SK-N-SH (cell line): ENCODE results near the gene AHSP. TPM values are rescaled to one million over a fixed set of nuclear protein-coding genes. Genes with fewer than 3 reads are reported as not detected.

ENCODE experiments used
- CTCF ChIA-PET: fragments of 300-600, 350-600 bp; formaldehyde crosslinking; extraction: SDS; loops from one replicate; lab custom pipeline; 2021; lab: Yijun Ruan, JAX
- POLR2A ChIA-PET: fragments of 350-600 bp; sonication (Branson Sonifier 250); formaldehyde crosslinking; extraction: SDS; loops from one replicate; lab custom pipeline; 2020; ENCODE audit warnings: antibody characterized with exemption, inconsistent platforms; lab: Yijun Ruan, JAX
- DNase-seq: peaks from one replicate; pipeline ENCODE4 v3.0.0; 2012
- H2AFZ ChIP-seq: fragments of 200-600 bp; sonication (generic); 2 replicates; pipeline ENCODE4 v1.8.1; 2016; ENCODE audit warnings: antibody characterized with exemption, mild to moderate bottlenecking, low read depth
- H3F3A ChIP-seq: fragments of 200-600 bp; sonication (generic); replicated peaks from 2 replicates; pipeline ENCODE3; 2016; ENCODE audit warnings: antibody characterized with exemption, mild to moderate bottlenecking; ENCODE audit not compliant: insufficient read depth
- H3K27ac ChIP-seq, 2 experiments: fragments of 200-500 bp in 1 of 2; fragments of 200-600 bp in 1 of 2; sonication (Bioruptor generic) in 1 of 2; sonication (generic), shearing (Covaris generic) in 1 of 2; 2 replicates each; pipeline versions ENCODE4 v1.5.1 to v1.6.1; 2014 to 2016; ENCODE audit warnings: low read depth in 2 of 2, inconsistent platforms in 1 of 2, low read length in 1 of 2, mild to moderate bottlenecking in 1 of 2, mixed read lengths in 1 of 2
- H3K27me3 ChIP-seq: fragments of 200-600 bp; sonication (generic), shearing (Covaris generic); 2 replicates; pipeline ENCODE4 v1.6.1; 2016; ENCODE audit warnings: mixed run types; ENCODE audit not compliant: insufficient read depth
- H3K36me3 ChIP-seq, 2 experiments: fragments of 200-500 bp in 1 of 2; fragments of 200-600 bp in 1 of 2; sonication (Bioruptor generic) in 1 of 2; sonication (generic) in 1 of 2; replicated peaks in 1 of 2; 2 replicates each; pipeline versions ENCODE3 to v1.5.1; 2014 to 2016; ENCODE audit warnings: low read length in 1 of 2, mild to moderate bottlenecking in 1 of 2; ENCODE audit not compliant: insufficient read depth in 2 of 2, control insufficient read depth in 1 of 2
- H3K4me1 ChIP-seq, 2 experiments: fragments of 200-500 bp in 1 of 2; fragments of 200-600 bp in 1 of 2; sonication (Bioruptor generic) in 1 of 2; sonication (generic), shearing (Covaris generic) in 1 of 2; 2 replicates each; pipeline versions ENCODE4 v1.5.1 to v1.6.1; 2014 to 2016; ENCODE audit warnings: low read depth in 1 of 2, low read length in 1 of 2, mixed run types in 1 of 2; ENCODE audit not compliant: insufficient read depth in 2 of 2, control insufficient read depth in 1 of 2
- H3K4me2 ChIP-seq: fragments of 200-600 bp; sonication (generic), shearing (Covaris generic); 2 replicates; pipeline ENCODE4 v1.6.1; 2017; ENCODE audit warnings: mixed run types
- H3K4me3 ChIP-seq, 2 experiments: fragments of 200-500 bp in 1 of 2; fragments of 200-600 bp in 1 of 2; sonication (Bioruptor generic) in 1 of 2; sonication (generic), shearing (Covaris generic) in 1 of 2; 2 replicates each; pipeline versions ENCODE4 v1.5.1 to v1.8.1; 2014 to 2016; ENCODE audit warnings: low read depth in 2 of 2, inconsistent platforms in 1 of 2, low read length in 1 of 2, mild to moderate bottlenecking in 1 of 2, mixed read lengths in 1 of 2, moderate library complexity in 1 of 2
- H3K79me2 ChIP-seq: fragments of 200-600 bp; sonication (generic); 2 replicates; pipeline ENCODE4 v1.8.1; 2017; ENCODE audit warnings: mild to moderate bottlenecking; ENCODE audit not compliant: insufficient read depth
- H3K9ac ChIP-seq: fragments of 200-600 bp; sonication (generic); 2 replicates; pipeline ENCODE4 v1.6.1; 2017; ENCODE audit warnings: mixed run types
- H3K9me2 ChIP-seq: fragments of 200-600 bp; sonication (generic); 2 replicates; pipeline ENCODE4 v1.6.1; 2017; ENCODE audit warnings: mixed run types
- H3K9me3 ChIP-seq: fragments of 200-600 bp; sonication (generic); 2 replicates; pipeline ENCODE4 v1.6.1; 2017; ENCODE audit warnings: mixed run types, mild to moderate bottlenecking, moderate library complexity
- H4K20me1 ChIP-seq: fragments of 200-600 bp; sonication (generic); 2 replicates; pipeline ENCODE4 v1.6.1; 2017; ENCODE audit warnings: mild to moderate bottlenecking, mixed run types; ENCODE audit not compliant: insufficient read depth
- CTCF ChIP-seq: fragments of 200-600 bp; sonication (generic); IDR thresholded peaks from 2 replicates; pipeline ENCODE4 v1.6.1; 2017; ENCODE audit warnings: antibody characterized with exemption, mild to moderate bottlenecking, moderate library complexity
- EZH2phosphoT487 ChIP-seq: fragments of 200-600 bp; sonication (generic); IDR thresholded peaks from 2 replicates; pipeline ENCODE4 v1.6.1; 2017; ENCODE audit warnings: low read depth, mixed run types, mild to moderate bottlenecking, antibody characterized with exemption, moderate library complexity, borderline replicate concordance
- FOSL2 ChIP-seq: IDR thresholded peaks from 2 replicates; pipeline ENCODE4 v1.4.0; 2012; ENCODE audit warnings: low read depth, mild to moderate bottlenecking, moderate library complexity, borderline replicate concordance
- FOXJ3 ChIP-seq: sonication (generic); formaldehyde crosslinking; IDR thresholded peaks from 2 replicates; pipeline ENCODE4 v1.5.1; 2020; ENCODE audit warnings: mild to moderate bottlenecking, missing genetic modification reagents
- FOXM1 ChIP-seq: IDR thresholded peaks from 2 replicates; pipeline ENCODE4 v1.4.0; 2012; ENCODE audit warnings: low read depth, mild to moderate bottlenecking
- JUND ChIP-seq: IDR thresholded peaks from 2 replicates; pipeline ENCODE4 v1.4.0; 2012
- MEF2A ChIP-seq: IDR thresholded peaks from 2 replicates; pipeline ENCODE4 v1.4.0; 2012; ENCODE audit warnings: low read depth, borderline replicate concordance
- NFIC ChIP-seq: IDR thresholded peaks from 2 replicates; pipeline ENCODE4 v1.4.0; 2012; ENCODE audit warnings: borderline replicate concordance
- NRF1 ChIP-seq: IDR thresholded peaks from 2 replicates; pipeline ENCODE4 v1.6.1; 2012; ENCODE audit warnings: low read depth, mild to moderate bottlenecking, low read length
- RCOR1 ChIP-seq: fragments of 150-350 bp; IDR thresholded peaks from 2 replicates; pipeline ENCODE4 v1.6.1; 2017; ENCODE audit warnings: antibody characterized with exemption, low read length
- RFX5 ChIP-seq: IDR thresholded peaks from 2 replicates; pipeline ENCODE4 v1.6.1; 2012; ENCODE audit warnings: mild to moderate bottlenecking, improper control_type of control experiment, low read length
- RXRA ChIP-seq: IDR thresholded peaks from 2 replicates; pipeline ENCODE4 v1.4.0; 2012; ENCODE audit warnings: low read depth, mild to moderate bottlenecking, borderline replicate concordance
- SIN3A ChIP-seq: IDR thresholded peaks from 2 replicates; pipeline ENCODE4 v1.6.1; 2012; ENCODE audit warnings: low read depth, mild to moderate bottlenecking, low read length, moderate library complexity, borderline replicate concordance
- TAF1 ChIP-seq: IDR thresholded peaks from 2 replicates; pipeline ENCODE4 v1.6.1; 2012; ENCODE audit warnings: low read depth, mild to moderate bottlenecking, low read length, moderate library complexity, borderline replicate concordance
- TEAD4 ChIP-seq: IDR thresholded peaks from 2 replicates; pipeline ENCODE4 v1.4.0; 2012; ENCODE audit warnings: mild to moderate bottlenecking, borderline replicate concordance; ENCODE audit not compliant: insufficient read depth
- WGBS: methylation state at CpG from one replicate; pipeline ENCODE4 v1.1.6; 2017; ENCODE audit warnings: low lambda C conversion rate; 5-methylcytosine and 5-hydroxymethylcytosine counted together
- polyA plus RNA-seq, 3 experiments: library from polyadenylated mRNA; depleted of rRNA; stranded (reverse); fragments of >200 nt; gene quantifications; 2 replicates each; pipeline ENCODE4 v1.2.3, GENCODE V29; 2012
- TF ChIP-seq, protein P1 (sequence below): fragments of 150-350 bp; IDR thresholded peaks from 2 replicates; pipeline ENCODE4 v1.6.1; 2016; ENCODE audit warnings: mild to moderate bottlenecking, low read depth, low read length
- TF ChIP-seq, protein P2 (sequence below): IDR thresholded peaks from 2 replicates; pipeline ENCODE4; 2012

Gene AHSP
- polyA plus RNA-seq, 1 of the 3 experiments (the other 2 are of a cell fraction): not detected

DNA sequence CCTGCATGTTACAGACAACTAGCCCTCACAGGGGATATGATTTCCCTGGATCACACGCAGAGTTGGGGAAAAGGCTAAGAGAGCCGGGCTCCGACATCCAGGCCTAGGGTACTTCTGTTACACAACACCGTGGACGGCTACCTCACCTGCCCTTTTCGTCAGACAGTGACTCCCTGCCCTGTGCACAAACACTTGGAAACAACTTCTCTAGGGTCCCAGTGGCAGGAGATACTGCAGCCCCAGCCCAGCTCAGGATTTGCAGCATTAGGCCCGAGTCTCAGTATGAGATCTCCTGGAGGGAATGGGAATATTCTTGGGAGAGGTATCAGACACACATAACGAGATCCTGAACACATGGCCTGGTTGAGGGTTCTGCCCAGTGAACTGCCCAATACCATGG is 27.8 kb upstream of the AHSP start:
- H4K20me1 ChIP-seq: no peaks in the 10 kb centered on the region; the same call in 1 of the 2 replicates
- no peak overlapping the region for H3K4me3 ChIP-seq
- no peak for TF ChIP-seq RFX5
- TF ChIP-seq EZH2phosphoT487: no peak
- ChIA-PET CTCF (no interaction called here), POLR2A (no interaction called here)
- DNase-seq: no peak
- H3K9me2 ChIP-seq: no peaks in the 10 kb centered on the region
- H3K4me2 ChIP-seq: no peak overlapping the region
- no peaks in the 10 kb centered on the region for H3K79me2 ChIP-seq
- H2AFZ ChIP-seq: no peak overlapping the region
- H3K9me3 ChIP-seq: no peaks in the 10 kb centered on the region
- H3F3A ChIP-seq: no peaks in the 10 kb centered on the region
- no peaks in the 10 kb centered on the region for H3K27me3 ChIP-seq
- WGBS: 100% methylated on average over 3 of the region's 8 CpGs
- H3K9ac ChIP-seq: no peak overlapping the region
- H3K4me1 ChIP-seq: no peaks in the 10 kb centered on the region
- no peak overlapping the region for H3K27ac ChIP-seq
- H3K36me3 ChIP-seq: peaks cover 10 to 50% of the 10 kb centered on the region in 2 experiments

DNA sequence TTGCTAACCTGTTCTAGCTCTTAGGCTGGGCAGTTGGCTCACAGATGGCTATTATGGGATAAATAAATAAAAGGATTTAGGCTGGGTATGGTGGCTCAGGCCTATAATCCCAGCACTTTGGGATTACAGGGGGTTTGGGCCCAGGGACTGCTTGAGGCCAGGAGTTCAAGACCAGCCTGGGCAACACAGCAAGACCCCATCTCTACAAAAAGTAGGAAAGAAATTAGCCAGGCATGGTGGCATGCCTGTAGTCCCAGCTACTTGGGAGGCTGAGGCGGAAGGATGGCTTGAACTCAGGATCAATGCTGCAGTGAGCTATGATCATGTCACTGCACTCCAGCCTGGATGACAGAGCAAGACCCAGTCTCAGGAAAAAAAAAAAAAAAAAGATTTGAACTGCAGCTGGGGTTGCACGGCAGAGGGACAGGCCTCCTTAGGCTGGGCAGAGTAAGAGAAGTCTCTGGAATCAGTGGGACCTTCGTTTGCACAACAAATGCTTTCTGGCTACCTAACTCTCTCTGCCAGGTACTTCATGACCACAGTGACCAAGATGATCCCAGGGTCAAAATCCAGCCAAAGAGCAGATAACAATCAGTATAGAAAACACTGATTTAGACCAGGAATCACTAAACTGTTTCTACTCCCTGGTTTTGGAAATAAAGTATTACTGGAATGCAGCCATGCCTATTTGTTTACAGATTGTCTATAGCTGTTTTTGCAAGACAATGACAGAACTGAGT is 26.3 kb upstream of the AHSP start:
- TF ChIP-seq RXRA: no peak
- TF ChIP-seq FOXJ3: no peak
- TF ChIP-seq FOXM1: no peak
- no peak for TF ChIP-seq TEAD4
- Histone ChIP-seq H3K4me3 (no peak overlapping the region), H3F3A (no peaks in the 10 kb centered on the region), H4K20me1 (no peaks in the 10 kb centered on the region; the same call in 1 of the 2 replicates), H3K4me1 (no peaks in the 10 kb centered on the region), H3K79me2 (peaks cover 12% of the 10 kb centered on the region), H3K27ac (no peak overlapping the region), H3K27me3 (no peaks in the 10 kb centered on the region), H3K36me3 (peaks cover 22 to 45% of the 10 kb centered on the region in 2 experiments), H3K9me2 (no peaks in the 10 kb centered on the region), H3K9me3 (no peaks in the 10 kb centered on the region), H3K4me2 (no peak overlapping the region), H3K9ac (no peak overlapping the region), H2AFZ (no peak overlapping the region)
- 83% methylated on average over 3 of the region's 3 CpGs for WGBS
- CTCF ChIA-PET: interaction anchor here (1.1 to 1.2 kb wide), 2 partner anchors 13 to 28 kb away, joined by 5 read pairs; no protein-coding TSS in a partner anchor
- no peak for DNase-seq
- POLR2A ChIA-PET: no interaction called here

DNA sequence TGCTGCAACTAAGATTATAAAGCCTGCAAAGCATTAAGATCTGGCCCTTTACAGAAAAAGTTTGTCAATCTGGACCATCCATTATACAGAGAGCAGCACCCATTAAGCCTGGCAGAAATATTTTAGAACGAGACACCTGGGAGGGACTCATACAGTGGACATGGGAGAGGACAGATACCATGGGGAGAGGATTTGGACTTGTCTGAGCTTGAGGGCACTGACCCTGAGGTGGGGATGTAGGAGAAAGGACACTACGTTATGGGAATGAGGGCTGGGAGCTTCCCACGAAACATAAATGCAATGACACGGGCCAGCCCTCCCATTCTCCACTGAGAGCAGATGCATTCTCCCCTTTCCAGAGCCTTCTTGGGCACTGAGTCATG is 25.7 kb upstream of the AHSP start:
- WGBS: 88% methylated on average over 4 of the region's 4 CpGs
- peaks cover 24 to 39% of the 10 kb centered on the region in 2 experiments for H3K36me3 ChIP-seq
- CTCF ChIA-PET: interaction anchor here (1.1 kb wide), 1 partner anchor 13 kb away, joined by 5 read pairs; no protein-coding TSS in a partner anchor
- no peaks in the 10 kb centered on the region for H3K9me2 ChIP-seq
- no peaks in the 10 kb centered on the region for H3K9me3 ChIP-seq
- H3K4me1 ChIP-seq: peaks cover 0 to 5% of the 10 kb centered on the region in 2 experiments; a peak in 1 of 4 replicates
- TF ChIP-seq NFIC: no peak
- TF ChIP-seq FOSL2: no peak
- TF ChIP-seq JUND: no peak
- no peak for TF ChIP-seq NRF1
- no peak for TF ChIP-seq TEAD4
- no peak for TF ChIP-seq SIN3A
- no peak for TF ChIP-seq FOXJ3
- TF ChIP-seq, protein P1, sequence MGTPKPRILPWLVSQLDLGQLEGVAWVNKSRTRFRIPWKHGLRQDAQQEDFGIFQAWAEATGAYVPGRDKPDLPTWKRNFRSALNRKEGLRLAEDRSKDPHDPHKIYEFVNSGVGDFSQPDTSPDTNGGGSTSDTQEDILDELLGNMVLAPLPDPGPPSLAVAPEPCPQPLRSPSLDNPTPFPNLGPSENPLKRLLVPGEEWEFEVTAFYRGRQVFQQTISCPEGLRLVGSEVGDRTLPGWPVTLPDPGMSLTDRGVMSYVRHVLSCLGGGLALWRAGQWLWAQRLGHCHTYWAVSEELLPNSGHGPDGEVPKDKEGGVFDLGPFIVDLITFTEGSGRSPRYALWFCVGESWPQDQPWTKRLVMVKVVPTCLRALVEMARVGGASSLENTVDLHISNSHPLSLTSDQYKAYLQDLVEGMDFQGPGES: no peak
- TF ChIP-seq TAF1: no peak
- TF ChIP-seq FOXM1: no peak
- TF ChIP-seq, protein P2, sequence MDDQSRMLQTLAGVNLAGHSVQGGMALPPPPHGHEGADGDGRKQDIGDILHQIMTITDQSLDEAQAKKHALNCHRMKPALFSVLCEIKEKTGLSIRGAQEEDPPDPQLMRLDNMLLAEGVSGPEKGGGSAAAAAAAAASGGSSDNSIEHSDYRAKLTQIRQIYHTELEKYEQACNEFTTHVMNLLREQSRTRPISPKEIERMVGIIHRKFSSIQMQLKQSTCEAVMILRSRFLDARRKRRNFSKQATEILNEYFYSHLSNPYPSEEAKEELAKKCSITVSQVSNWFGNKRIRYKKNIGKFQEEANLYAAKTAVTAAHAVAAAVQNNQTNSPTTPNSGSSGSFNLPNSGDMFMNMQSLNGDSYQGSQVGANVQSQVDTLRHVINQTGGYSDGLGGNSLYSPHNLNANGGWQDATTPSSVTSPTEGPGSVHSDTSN: no peak
- TF ChIP-seq RFX5: no peak
- no peak for TF ChIP-seq MEF2A
- no peak for TF ChIP-seq CTCF
- TF ChIP-seq RCOR1: no peak
- no peak for TF ChIP-seq EZH2phosphoT487
- no peak overlapping the region for H2AFZ ChIP-seq
- H3K9ac ChIP-seq: no peak overlapping the region
- H3K27ac ChIP-seq: no peak overlapping the region
- POLR2A ChIA-PET: no interaction called here
- no peaks in the 10 kb centered on the region for H3F3A ChIP-seq
- no peaks in the 10 kb centered on the region for H3K27me3 ChIP-seq
- H3K79me2 ChIP-seq: peaks cover 17% of the 10 kb centered on the region
- no peak overlapping the region for H3K4me3 ChIP-seq
- H3K4me2 ChIP-seq: no peak overlapping the region
- DNase-seq: no peak
- H4K20me1 ChIP-seq: no peaks in the 10 kb centered on the region; the same call in 1 of the 2 replicates
